ENCODE measurements around the gene GBGT1. TPM values are rescaled to one million over a fixed set of nuclear protein-coding genes. Genes with fewer than 3 reads are reported as not detected.

GBGT1 gene
- total RNA-seq, 1 experiment from 2014 or later, result 1.8 TPM

DNA sequence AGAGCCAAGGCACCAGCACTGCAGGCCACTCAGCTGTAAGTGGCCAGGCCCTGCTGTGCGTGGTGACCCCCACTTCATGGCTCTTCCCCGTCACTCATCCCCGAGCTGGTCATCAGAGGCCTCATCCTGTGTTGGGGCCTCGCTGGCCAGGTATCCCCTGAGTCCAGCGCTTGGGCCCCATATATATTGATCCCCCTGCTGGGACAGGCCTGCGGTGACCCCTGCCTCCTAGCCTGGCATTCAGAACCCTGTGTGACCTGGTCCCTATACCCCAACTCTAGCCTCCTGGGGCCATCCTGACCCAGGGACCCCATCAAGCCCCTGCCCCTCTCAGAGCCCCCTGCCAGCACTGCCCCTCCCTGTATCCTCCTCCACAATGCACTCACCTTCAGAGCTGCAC lies 12.7 kb downstream of the GBGT1 start:
- Histone ChIP-seq H3K4me1 (ENCODE audit: control insufficient read depth, insufficient read depth, low read length) (peaks cover 4% of the 10 kb centered on the region; the same call in 1 of the 2 replicates), H3K36me3 (ENCODE audit: control insufficient read depth, insufficient read depth, low read length) (no peaks in the 10 kb centered on the region; the same call in 1 of the 2 replicates), H3K4me3 (ENCODE audit: low read depth in 2 of 2, low read length in 2 of 2) (no peak overlapping the region), H3K9me3 (ENCODE audit: control insufficient read depth, insufficient read depth, low read depth, low read length) (no peaks in the 10 kb centered on the region), H3K27ac (ENCODE audit: low read length) (no peak overlapping the region), H3K27me3 (ENCODE audit: control insufficient read depth, insufficient read depth, low read length) (no peaks in the 10 kb centered on the region)
- in situ Hi-C loops (cut with HindIII; ENCODE audit: low pct_unique_long_range_greater_than_20kb, low sequenced_read_pairs) (no loop called here), intact Hi-C loops (cut with micrococcal nuclease; ENCODE audit: unreplicated experiment) (no loop called here)
- ChIA-PET POLR2A (no interaction called here), CTCF (no interaction called here)
- TF ChIP-seq, protein P1, sequence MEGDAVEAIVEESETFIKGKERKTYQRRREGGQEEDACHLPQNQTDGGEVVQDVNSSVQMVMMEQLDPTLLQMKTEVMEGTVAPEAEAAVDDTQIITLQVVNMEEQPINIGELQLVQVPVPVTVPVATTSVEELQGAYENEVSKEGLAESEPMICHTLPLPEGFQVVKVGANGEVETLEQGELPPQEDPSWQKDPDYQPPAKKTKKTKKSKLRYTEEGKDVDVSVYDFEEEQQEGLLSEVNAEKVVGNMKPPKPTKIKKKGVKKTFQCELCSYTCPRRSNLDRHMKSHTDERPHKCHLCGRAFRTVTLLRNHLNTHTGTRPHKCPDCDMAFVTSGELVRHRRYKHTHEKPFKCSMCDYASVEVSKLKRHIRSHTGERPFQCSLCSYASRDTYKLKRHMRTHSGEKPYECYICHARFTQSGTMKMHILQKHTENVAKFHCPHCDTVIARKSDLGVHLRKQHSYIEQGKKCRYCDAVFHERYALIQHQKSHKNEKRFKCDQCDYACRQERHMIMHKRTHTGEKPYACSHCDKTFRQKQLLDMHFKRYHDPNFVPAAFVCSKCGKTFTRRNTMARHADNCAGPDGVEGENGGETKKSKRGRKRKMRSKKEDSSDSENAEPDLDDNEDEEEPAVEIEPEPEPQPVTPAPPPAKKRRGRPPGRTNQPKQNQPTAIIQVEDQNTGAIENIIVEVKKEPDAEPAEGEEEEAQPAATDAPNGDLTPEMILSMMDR (IDR thresholded peaks at IDR 0.05), result no peak
- TF ChIP-seq POLR2AphosphoS5 (IDR thresholded peaks at IDR 0.05; ENCODE audit: low read depth, low read length) (no peak), SIN3A (IDR thresholded peaks at IDR 0.05; ENCODE audit: borderline replicate concordance, insufficient read depth, low read depth, low read length) (no peak), TCF7L2 (IDR thresholded peaks at IDR 0.05; ENCODE audit: low read depth, low read length) (no peak)
- TF ChIP-seq, protein P2, sequence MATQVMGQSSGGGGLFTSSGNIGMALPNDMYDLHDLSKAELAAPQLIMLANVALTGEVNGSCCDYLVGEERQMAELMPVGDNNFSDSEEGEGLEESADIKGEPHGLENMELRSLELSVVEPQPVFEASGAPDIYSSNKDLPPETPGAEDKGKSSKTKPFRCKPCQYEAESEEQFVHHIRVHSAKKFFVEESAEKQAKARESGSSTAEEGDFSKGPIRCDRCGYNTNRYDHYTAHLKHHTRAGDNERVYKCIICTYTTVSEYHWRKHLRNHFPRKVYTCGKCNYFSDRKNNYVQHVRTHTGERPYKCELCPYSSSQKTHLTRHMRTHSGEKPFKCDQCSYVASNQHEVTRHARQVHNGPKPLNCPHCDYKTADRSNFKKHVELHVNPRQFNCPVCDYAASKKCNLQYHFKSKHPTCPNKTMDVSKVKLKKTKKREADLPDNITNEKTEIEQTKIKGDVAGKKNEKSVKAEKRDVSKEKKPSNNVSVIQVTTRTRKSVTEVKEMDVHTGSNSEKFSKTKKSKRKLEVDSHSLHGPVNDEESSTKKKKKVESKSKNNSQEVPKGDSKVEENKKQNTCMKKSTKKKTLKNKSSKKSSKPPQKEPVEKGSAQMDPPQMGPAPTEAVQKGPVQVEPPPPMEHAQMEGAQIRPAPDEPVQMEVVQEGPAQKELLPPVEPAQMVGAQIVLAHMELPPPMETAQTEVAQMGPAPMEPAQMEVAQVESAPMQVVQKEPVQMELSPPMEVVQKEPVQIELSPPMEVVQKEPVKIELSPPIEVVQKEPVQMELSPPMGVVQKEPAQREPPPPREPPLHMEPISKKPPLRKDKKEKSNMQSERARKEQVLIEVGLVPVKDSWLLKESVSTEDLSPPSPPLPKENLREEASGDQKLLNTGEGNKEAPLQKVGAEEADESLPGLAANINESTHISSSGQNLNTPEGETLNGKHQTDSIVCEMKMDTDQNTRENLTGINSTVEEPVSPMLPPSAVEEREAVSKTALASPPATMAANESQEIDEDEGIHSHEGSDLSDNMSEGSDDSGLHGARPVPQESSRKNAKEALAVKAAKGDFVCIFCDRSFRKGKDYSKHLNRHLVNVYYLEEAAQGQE (IDR thresholded peaks at IDR 0.05; ENCODE audit: insufficient read depth in 1 of 2, low read depth in 2 of 2, low read length in 1 of 2), result no peak
- BruUV-seq (replicated peaks), result no TSS peak
- no peak for ATAC-seq
- no peak for DNase-seq (ENCODE audit: low read depth, low spot score)

DNA sequence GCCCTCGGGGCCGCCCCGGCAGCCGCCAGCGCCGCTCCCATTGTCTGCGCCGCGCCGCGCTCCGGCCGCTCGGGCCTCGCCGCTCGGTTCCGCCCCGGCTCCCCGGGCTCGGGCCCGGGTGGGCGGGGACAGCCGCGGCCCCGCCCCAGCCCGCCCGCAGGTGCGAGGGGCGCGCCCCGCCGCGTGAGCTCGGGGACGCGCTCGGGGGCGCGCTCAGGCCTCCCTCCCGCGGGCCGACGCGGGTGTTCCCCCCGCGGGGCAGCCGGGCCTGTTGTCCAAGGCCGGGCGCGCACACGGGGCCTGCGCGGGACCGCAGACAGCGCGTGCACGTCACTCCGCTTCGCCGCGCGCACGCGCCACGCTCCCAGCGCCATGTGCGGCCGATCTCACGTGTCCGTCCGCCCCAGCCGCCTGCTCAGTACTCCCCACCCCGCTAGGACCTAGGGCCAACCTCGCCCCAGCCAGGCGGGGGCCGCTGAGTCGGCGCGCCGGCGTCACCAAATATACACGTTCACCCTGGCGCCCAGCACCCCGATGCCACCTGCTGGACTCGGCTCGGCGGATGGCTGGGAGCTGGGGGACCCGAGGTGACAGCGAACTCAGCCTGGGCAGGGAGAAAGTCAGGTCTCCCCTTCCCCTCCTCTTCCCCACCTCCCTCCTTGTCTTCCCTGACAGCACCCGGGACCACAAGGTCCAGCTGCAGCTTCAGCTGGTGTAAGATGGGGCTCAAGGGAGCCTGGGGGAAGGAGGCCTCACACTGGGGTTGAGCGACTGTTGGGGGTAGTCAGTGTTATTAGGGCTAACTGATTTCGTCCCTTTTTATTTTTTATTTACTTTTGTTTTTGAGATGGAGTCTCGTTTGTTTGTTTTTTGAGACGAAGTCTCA lies 14.3 kb downstream of the GBGT1 start:
- ChIA-PET POLR2A (no interaction called here), CTCF (interaction anchor here (0.6 kb wide), 1 partner anchor 34 kb away, joined by 4 read pairs; no protein-coding TSS in a partner anchor)
- Histone ChIP-seq H3K27me3 (ENCODE audit: control insufficient read depth, insufficient read depth, low read length) (no peaks in the 10 kb centered on the region), H3K4me3 (ENCODE audit: low read depth in 2 of 2, low read length in 2 of 2) (peak overlapping the region; percentile 53 to 66), H3K4me1 (ENCODE audit: control insufficient read depth, insufficient read depth, low read length) (peaks cover 4% of the 10 kb centered on the region; the same call in 1 of the 2 replicates), H3K9me3 (ENCODE audit: control insufficient read depth, insufficient read depth, low read depth, low read length) (no peaks in the 10 kb centered on the region), H3K27ac (ENCODE audit: low read length) (peak overlapping the region; percentile 85), H3K36me3 (ENCODE audit: control insufficient read depth, insufficient read depth, low read length) (no peaks in the 10 kb centered on the region; the same call in 1 of the 2 replicates)
- intact Hi-C loops (cut with micrococcal nuclease; ENCODE audit: unreplicated experiment) (loop anchor here (10.0 kb wide), 1 partner anchor 105 kb away; no protein-coding TSS in a partner anchor), in situ Hi-C loops (cut with HindIII; ENCODE audit: low pct_unique_long_range_greater_than_20kb, low sequenced_read_pairs) (no loop called here)
- peak; percentile 54 for DNase-seq (ENCODE audit: low read depth, low spot score)
- BruUV-seq (replicated peaks), result no TSS peak
- TF ChIP-seq, protein P2 (IDR thresholded peaks at IDR 0.05; ENCODE audit: insufficient read depth in 1 of 2, low read depth in 2 of 2, low read length in 1 of 2), result no peak
- TF ChIP-seq TCF7L2 (IDR thresholded peaks at IDR 0.05; ENCODE audit: low read depth, low read length) (no peak), POLR2AphosphoS5 (IDR thresholded peaks at IDR 0.05; ENCODE audit: low read depth, low read length) (0 out of 2 replicates have a peak, but pooled peaks have one; percentile 34), SIN3A (IDR thresholded peaks at IDR 0.05; ENCODE audit: borderline replicate concordance, insufficient read depth, low read depth, low read length) (0 out of 2 replicates have a peak, but pooled peaks have one; percentile 16)
- TF ChIP-seq, protein P1 (IDR thresholded peaks at IDR 0.05), result no peak; the same call in 1 of the 2 replicates
- peak; percentile 82 for ATAC-seq

Measured in Panc1 (cell line).